ENCODE results near the gene DNALI1.
A peak's percentile ranks its signal among the peaks of the same experiment; 100 is the strongest.

Gene DNALI1

GRCh38 chr1:37588939-37589338 lies 32.2 kb downstream of the DNALI1 start:
- no peak for DNase-seq
- intact Hi-C loops (cut with DNase I) = no loop called here

- no peak for DNase-seq
- intact Hi-C loops (cut with DNase I) = no loop called here
Observed at GRCh38 chr1:37593726-37594125, 37.0 kb downstream of the DNALI1 start.

GRCh38 chr1:37595440-37596181 lies 38.9 kb downstream of the DNALI1 start, which contains the start of gene GNL2:
GNL2 (minus strand) TSS chr1:37595937; CDS start chr1:37595822, 115 bp downstream.
- intact Hi-C loops (cut with DNase I) = loop anchor here (5.0 kb wide), 3 partner anchors 38 to 87 kb away; partner anchors contain the start of gene DNALI1
- peak; percentile 93 to 99 (median 97) for DNase-seq

- no peak for DNase-seq
- intact Hi-C loops (cut with DNase I) = loop anchor here (5.0 kb wide), 3 partner anchors 39 to 86 kb away; partner anchors contain the start of gene DNALI1
Observed at GRCh38 chr1:37596182-37596667, 39.5 kb downstream of the DNALI1 start.

GRCh38 chr1:37599940-37600339 lies 43.2 kb downstream of the DNALI1 start:
- DNase-seq = no peak
- intact Hi-C loops (cut with DNase I) = loop anchor here (5.0 to 10.0 kb wide), 4 partner anchors 43 to 265 kb away; partner anchors contain the start of gene DNALI1

GRCh38 chr1:37601441-37601840 lies 44.7 kb downstream of the DNALI1 start:
- no peak for DNase-seq
- intact Hi-C loops (cut with DNase I) = loop anchor here (10.0 kb wide), 1 partner anchor 263 kb away; no protein-coding TSS in a partner anchor

- intact Hi-C loops (cut with DNase I) = loop anchor here (10.0 kb wide), 1 partner anchor 262 kb away; no protein-coding TSS in a partner anchor
- peak in 25 of 42 donors; percentile 15 to 66 (median 34) for DNase-seq
Observed at GRCh38 chr1:37602750-37603694, 46.3 kb downstream of the DNALI1 start.

GRCh38 chr1:37605061-37605650 lies 48.4 kb downstream of the DNALI1 start:
- DNase-seq = no peak
- intact Hi-C loops (cut with DNase I) = loop anchor here (10.0 kb wide), 1 partner anchor 260 kb away; no protein-coding TSS in a partner anchor

GRCh38 chr1:37605806-37606474 lies 49.2 kb downstream of the DNALI1 start:
- DNase-seq = no peak
- intact Hi-C loops (cut with DNase I) = loop anchor here (10.0 kb wide), 1 partner anchor 259 kb away; no protein-coding TSS in a partner anchor

- DNase-seq = no peak
- intact Hi-C loops (cut with DNase I) = loop anchor here (10.0 kb wide), 1 partner anchor 258 kb away; no protein-coding TSS in a partner anchor
Observed at GRCh38 chr1:37606481-37607263, 49.9 kb downstream of the DNALI1 start.

- no peak for DNase-seq
- intact Hi-C loops (cut with DNase I) = loop anchor here (10.0 kb wide), 1 partner anchor 256 kb away; no protein-coding TSS in a partner anchor
Observed at GRCh38 chr1:37609002-37609401, 52.3 kb downstream of the DNALI1 start.

- DNase-seq = no peak
- intact Hi-C loops (cut with DNase I) = loop anchor here (10.0 kb wide), 1 partner anchor 255 kb away; no protein-coding TSS in a partner anchor
Observed at GRCh38 chr1:37609994-37610393, 53.3 kb downstream of the DNALI1 start.

GRCh38 chr1:37612186-37612585 lies 55.4 kb downstream of the DNALI1 start:
- no peak for DNase-seq
- intact Hi-C loops (cut with DNase I) = no loop called here

GRCh38 chr1:37614105-37614504 lies 57.4 kb downstream of the DNALI1 start:
- DNase-seq = no peak

GRCh38 chr1:37616330-37616729 lies 59.6 kb downstream of the DNALI1 start:
- no peak for DNase-seq
- intact Hi-C loops (cut with DNase I) = no loop called here

More at GRCh38 chr1:37614105-37614504, 57.4 kb downstream of the DNALI1 start:
- intact Hi-C loops (cut with DNase I) = no loop called here
